ENCODE results near the gene GRIK1. TPM values are rescaled to one million over a fixed set of nuclear protein-coding genes. Genes with fewer than 3 reads are reported as not detected.

GRIK1 gene
- polyA plus RNA-seq, 1 donor (not counting 4 experiments of a cell fraction or from before 2014, with no cell fraction given), result not detected

DNA sequence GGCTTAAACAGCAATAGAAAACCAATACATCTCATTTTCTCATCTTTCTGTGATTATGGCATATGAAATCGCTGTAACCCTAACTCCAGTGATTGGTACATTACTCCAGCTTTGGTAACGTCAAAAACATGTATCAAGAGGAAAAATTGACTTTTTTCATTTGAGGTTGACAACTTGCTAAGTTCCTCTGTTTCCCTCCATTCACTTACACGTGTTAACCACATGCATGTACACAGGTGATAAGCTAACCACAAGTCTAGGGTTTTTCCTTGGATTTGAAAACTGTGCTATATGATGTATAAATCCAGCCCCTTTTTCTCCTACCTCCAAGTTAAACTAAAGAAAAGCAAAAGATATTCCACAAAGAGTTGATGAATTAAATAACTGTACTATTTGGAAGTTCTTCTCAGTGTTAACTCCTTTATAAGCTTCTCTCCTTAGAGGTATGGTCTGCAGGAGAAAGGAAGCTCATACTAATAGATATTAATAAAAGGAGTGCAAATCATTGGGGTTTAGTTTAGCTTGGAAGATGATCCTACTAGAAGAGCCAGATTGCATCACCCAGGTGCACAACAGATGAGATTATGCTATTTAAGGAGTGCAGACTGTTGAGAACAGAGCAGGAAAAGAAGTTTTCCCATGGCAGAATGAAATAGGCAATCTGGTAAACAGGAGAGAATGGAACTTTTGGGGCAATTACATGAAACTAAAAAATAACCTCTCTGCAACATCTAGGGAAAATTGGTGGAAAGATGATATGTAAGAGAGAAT, 277.9 kb downstream of the GRIK1 start:
- Histone ChIP-seq H3K27ac (ENCODE audit: control insufficient read depth, insufficient read depth, low read length) (no peak overlapping the region), H3K4me2 (ENCODE audit: control insufficient read depth, extremely low read depth, insufficient read depth, low read depth, low read length) (no peak overlapping the region), H3K36me3 (ENCODE audit: control insufficient read depth in 2 of 2, extremely low read depth in 1 of 2, insufficient read depth in 2 of 2, low read length in 2 of 2) (no peaks in the 10 kb centered on the region), H2AFZ (ENCODE audit: control insufficient read depth, low read length) (no peak overlapping the region), H3K4me3 (ENCODE audit: control insufficient read depth in 2 of 3, extremely low read depth in 1 of 3, insufficient read depth in 2 of 3, low read depth in 1 of 3, low read length in 3 of 3) (no peak overlapping the region), H3K9me3 (ENCODE audit: control insufficient read depth, low read depth, low read length) (no peaks in the 10 kb centered on the region), H3K9me1 (ENCODE audit: control insufficient read depth, extremely low read depth, insufficient read depth, low read length) (no peaks in the 10 kb centered on the region), H3K79me2 (ENCODE audit: control insufficient read depth, insufficient read depth, low read length) (no peaks in the 10 kb centered on the region), H4K20me1 (ENCODE audit: control insufficient read depth, extremely low read depth, insufficient read depth, low read length) (no peaks in the 10 kb centered on the region), H3K27me3 (ENCODE audit: control insufficient read depth, extremely low read depth, insufficient read depth, low read length) (no peaks in the 10 kb centered on the region), H3K9ac (ENCODE audit: control insufficient read depth, extremely low read depth, insufficient read depth, low read length) (no peak overlapping the region), H3K4me1 (ENCODE audit: control insufficient read depth, extremely low read depth, insufficient read depth, low read length) (peaks cover 2% of the 10 kb centered on the region)
- DNase-seq (ENCODE audit: low read depth, low spot score) (no peak), FAIRE-seq (no peak)
- dilution Hi-C loops (cut with MboI; ENCODE audit: extremely low pct_ligation_motif_present, low sequenced_read_pairs), result no loop called here
- no peak for TF ChIP-seq EZH2 (IDR thresholded peaks at IDR 0.05; ENCODE audit: low read length)

DNA sequence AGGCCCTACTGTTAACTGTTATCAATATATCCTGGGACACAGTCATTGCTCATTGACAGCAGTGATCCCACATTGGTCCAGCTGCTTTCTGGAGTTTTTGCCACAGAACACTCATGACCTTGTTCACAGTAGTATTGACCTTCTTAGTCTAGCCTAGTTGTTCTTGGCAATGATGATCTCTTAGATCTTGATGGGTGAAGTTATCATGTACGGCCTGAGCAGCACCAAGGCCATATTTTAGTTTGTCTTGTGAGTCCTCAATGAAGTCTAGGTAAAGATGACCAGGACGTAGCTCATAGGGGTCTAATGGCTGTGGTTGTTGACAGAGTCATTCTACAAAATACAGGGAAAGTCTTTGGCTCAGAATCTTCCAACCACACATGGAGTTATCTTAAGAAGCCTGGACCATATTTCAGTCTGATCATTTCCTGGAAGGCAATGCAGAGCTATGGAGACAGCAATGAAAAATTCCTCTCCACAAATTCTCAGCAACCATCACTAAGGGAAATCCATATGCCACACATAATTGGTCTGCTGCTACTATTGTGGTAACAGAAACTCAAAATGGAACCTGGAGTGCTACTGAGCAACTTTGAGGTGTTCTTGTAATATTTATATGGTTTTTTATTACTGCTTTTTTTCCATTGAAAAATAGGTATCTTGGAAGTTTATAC, 279.6 kb downstream of the GRIK1 start:
- dilution Hi-C loops (cut with MboI; ENCODE audit: extremely low pct_ligation_motif_present, low sequenced_read_pairs), result no loop called here
- Histone ChIP-seq H3K79me2 (ENCODE audit: control insufficient read depth, insufficient read depth, low read length) (no peaks in the 10 kb centered on the region), H3K27ac (ENCODE audit: control insufficient read depth, insufficient read depth, low read length) (no peak overlapping the region)

More for the DNA sequence above, 279.6 kb downstream of the GRIK1 start:
- no peak for DNase-seq (ENCODE audit: low read depth, low spot score)
- Histone ChIP-seq H3K4me3 (ENCODE audit: control insufficient read depth in 2 of 3, extremely low read depth in 1 of 3, insufficient read depth in 2 of 3, low read depth in 1 of 3, low read length in 3 of 3) (no peak overlapping the region), H3K4me1 (ENCODE audit: control insufficient read depth, extremely low read depth, insufficient read depth, low read length) (peaks cover 9% of the 10 kb centered on the region), H4K20me1 (ENCODE audit: control insufficient read depth, extremely low read depth, insufficient read depth, low read length) (no peaks in the 10 kb centered on the region), H2AFZ (ENCODE audit: control insufficient read depth, low read length) (no peak overlapping the region), H3K27me3 (ENCODE audit: control insufficient read depth, extremely low read depth, insufficient read depth, low read length) (no peaks in the 10 kb centered on the region), H3K9ac (ENCODE audit: control insufficient read depth, extremely low read depth, insufficient read depth, low read length) (no peak overlapping the region), H3K4me2 (ENCODE audit: control insufficient read depth, extremely low read depth, insufficient read depth, low read depth, low read length) (no peak overlapping the region), H3K36me3 (ENCODE audit: control insufficient read depth in 2 of 2, extremely low read depth in 1 of 2, insufficient read depth in 2 of 2, low read length in 2 of 2) (no peaks in the 10 kb centered on the region), H3K9me3 (ENCODE audit: control insufficient read depth, low read depth, low read length) (no peaks in the 10 kb centered on the region), H3K9me1 (ENCODE audit: control insufficient read depth, extremely low read depth, insufficient read depth, low read length) (no peaks in the 10 kb centered on the region)
- TF ChIP-seq EZH2 (IDR thresholded peaks at IDR 0.05; ENCODE audit: low read length), result no peak
- TF ChIP-seq, protein P1, sequence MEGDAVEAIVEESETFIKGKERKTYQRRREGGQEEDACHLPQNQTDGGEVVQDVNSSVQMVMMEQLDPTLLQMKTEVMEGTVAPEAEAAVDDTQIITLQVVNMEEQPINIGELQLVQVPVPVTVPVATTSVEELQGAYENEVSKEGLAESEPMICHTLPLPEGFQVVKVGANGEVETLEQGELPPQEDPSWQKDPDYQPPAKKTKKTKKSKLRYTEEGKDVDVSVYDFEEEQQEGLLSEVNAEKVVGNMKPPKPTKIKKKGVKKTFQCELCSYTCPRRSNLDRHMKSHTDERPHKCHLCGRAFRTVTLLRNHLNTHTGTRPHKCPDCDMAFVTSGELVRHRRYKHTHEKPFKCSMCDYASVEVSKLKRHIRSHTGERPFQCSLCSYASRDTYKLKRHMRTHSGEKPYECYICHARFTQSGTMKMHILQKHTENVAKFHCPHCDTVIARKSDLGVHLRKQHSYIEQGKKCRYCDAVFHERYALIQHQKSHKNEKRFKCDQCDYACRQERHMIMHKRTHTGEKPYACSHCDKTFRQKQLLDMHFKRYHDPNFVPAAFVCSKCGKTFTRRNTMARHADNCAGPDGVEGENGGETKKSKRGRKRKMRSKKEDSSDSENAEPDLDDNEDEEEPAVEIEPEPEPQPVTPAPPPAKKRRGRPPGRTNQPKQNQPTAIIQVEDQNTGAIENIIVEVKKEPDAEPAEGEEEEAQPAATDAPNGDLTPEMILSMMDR (optimal IDR thresholded peaks at IDR 0.05 in 1 of 3, IDR thresholded peaks at IDR 0.05 in 1 of 3, conservative IDR thresholded peaks at IDR 0.05 in 1 of 3; ENCODE audit: extremely low read depth in 1 of 3, insufficient read depth in 2 of 3, low read length in 3 of 3), result no peak
- no peak for FAIRE-seq

All from keratinocyte (primary cell).